PC-3 (cell line): Measurements from ENCODE around the gene GSTK1. TPM values are rescaled to one million over a fixed set of nuclear protein-coding genes. Genes with fewer than 3 reads are reported as not detected.

Experiments used
- ATAC-seq: fragments of 200-7000 bp; cut with Tn5 transposase; 2 replicates; pipeline ENCODE4 v1.9.1; 2020; ENCODE audit warnings: mild to moderate bottlenecking, moderate library complexity
- BruUV-seq: library from RNA; stranded (reverse); fragments of 400-500 nt; replicated peaks from 2 replicates; lab custom pipeline; 2021; lab: Mats Ljungman, UMichigan
- CTCF ChIA-PET: fragments of 300-600 bp; sonication (Branson Sonifier 250); formaldehyde crosslinking; loops from one replicate; lab custom pipeline; 2022; ENCODE audit warnings: antibody characterized with exemption; lab: Charles Lee
- POLR2A ChIA-PET: fragments of 300-600 bp; sonication (Branson Sonifier 250); formaldehyde crosslinking; loops from one replicate; lab custom pipeline; 2022; ENCODE audit warnings: antibody characterized with exemption; ENCODE audit not compliant: unreplicated experiment; lab: Charles Lee
- DNase-seq: peaks from one replicate; pipeline ENCODE4 v3.0.0-alpha.2; 2015
- H2AFZ ChIP-seq: fragments of 300-600 bp; sonication (generic); 2 replicates; pipeline ENCODE4 v1.6.0; 2016; ENCODE audit warnings: antibody characterized with exemption, low read length
- H3F3A ChIP-seq: fragments of 300-600 bp; sonication (generic); one replicate; pipeline ENCODE4 v1.6.0; 2017; ENCODE audit warnings: antibody characterized with exemption, low read length, control low read depth, mild to moderate bottlenecking; ENCODE audit not compliant: unreplicated experiment
- H3K27ac ChIP-seq: fragments of 300-600 bp; sonication (generic); 2 replicates; pipeline ENCODE4 v1.5.1; 2016; ENCODE audit warnings: mild to moderate bottlenecking, low read length
- H3K27me3 ChIP-seq: fragments of 300-600 bp; sonication (generic); 2 replicates; pipeline ENCODE4 v1.6.1; 2016; ENCODE audit warnings: low read length, mixed read lengths
- H3K36me3 ChIP-seq: fragments of 300-600 bp; sonication (generic); 2 replicates; pipeline ENCODE4 v1.6.1; 2016; ENCODE audit warnings: low read depth, mixed run types, low read length, mixed read lengths
- H3K4me1 ChIP-seq: fragments of 300-600 bp; sonication (generic); 2 replicates; pipeline ENCODE4 v1.5.1; 2016; ENCODE audit warnings: low read length; ENCODE audit not compliant: insufficient read depth
- H3K4me2 ChIP-seq: fragments of 300-600 bp; sonication (generic); 2 replicates; pipeline ENCODE4 v1.6.0; 2016; ENCODE audit warnings: low read length
- H3K4me3 ChIP-seq: fragments of 300-600 bp; sonication (generic); 2 replicates; pipeline ENCODE4 v1.5.1; 2016; ENCODE audit warnings: mild to moderate bottlenecking, low read length, mixed read lengths
- H3K79me2 ChIP-seq: fragments of 300-600 bp; sonication (generic); 2 replicates; pipeline ENCODE4 v1.6.1; 2017; ENCODE audit warnings: low read length, mixed read lengths
- H3K9ac ChIP-seq: fragments of 300-600 bp; sonication (generic); 2 replicates; pipeline ENCODE4 v1.6.0; 2016; ENCODE audit warnings: mild to moderate bottlenecking, low read length
- H3K9me2 ChIP-seq: fragments of 300-600 bp; sonication (generic); replicated peaks from 2 replicates; pipeline ENCODE4 v1.6.1; 2016; ENCODE audit warnings: mixed run types, low read length, mixed read lengths
- H3K9me3 ChIP-seq: fragments of 300-600 bp; sonication (generic); 2 replicates; pipeline ENCODE4 v1.6.1; 2016; ENCODE audit warnings: low read length, mixed read lengths
- H4K20me1 ChIP-seq: fragments of 300-600 bp; sonication (generic); 2 replicates; pipeline ENCODE4 v1.6.1; 2016; ENCODE audit warnings: low read length, mixed read lengths
- CTCF ChIP-seq: fragments of 300-600 bp; sonication (generic); conservative IDR thresholded peaks from 2 replicates; pipeline ENCODE4 v1.5.1; 2017; ENCODE audit warnings: antibody characterized with exemption, low read depth, mild to moderate bottlenecking, low read length
- EZH2 ChIP-seq: fragments of 300-600 bp; sonication (generic); IDR thresholded peaks from one replicate; pipeline ENCODE4 v1.6.1; 2017; ENCODE audit warnings: antibody characterized with exemption, mild to moderate bottlenecking, low read length; ENCODE audit not compliant: unreplicated experiment
- EZH2phosphoT487 ChIP-seq: fragments of 300-600 bp; sonication (generic); IDR thresholded peaks from 2 replicates; pipeline ENCODE4 v1.6.1; 2018; ENCODE audit warnings: mild to moderate bottlenecking, antibody characterized with exemption, low read length, borderline replicate concordance
- intact Hi-C: fragments of 100-400 bp; cut with micrococcal nuclease; formaldehyde crosslinking; loops from 2 replicates; pipeline ENCODE4 v1.9.0; 2023
- total RNA-seq: library from RNA; depleted of rRNA; stranded (reverse); fragments of >200 nt; gene quantifications from 2 replicates; pipeline ENCODE4 v1.2.3, GENCODE V29; 2014

Gene GSTK1
- total RNA-seq, 1 experiment from 2014 or later, result 111 TPM

- ChIA-PET CTCF (interaction anchor here (0.9 kb wide), 2 partner anchors 11 to 73 kb away, joined by 3 to 5 read pairs; no protein-coding TSS in a partner anchor), POLR2A (interaction anchor here (1.0 kb wide), 1 partner anchor 9 kb away, joined by 6 read pairs; no protein-coding TSS in a partner anchor)
- Histone ChIP-seq H3K27me3 (no peaks in the 10 kb centered on the region), H3F3A (no peaks in the 10 kb centered on the region), H2AFZ (peak within 1 kb of the TSS; percentile 79), H3K27ac (peak within 1 kb of the TSS; percentile 87), H3K9me2 (no peaks in the 10 kb centered on the region), H3K4me2 (peak within 1 kb of the TSS; percentile 99), H4K20me1 (peaks cover 18% of the 10 kb centered on the region; the same call in 1 of the 2 replicates), H3K4me1 (peaks cover 47% of the 10 kb centered on the region), H3K9ac (peak within 1 kb of the TSS; percentile 99), H3K36me3 (peaks cover 20% of the 10 kb centered on the region), H3K9me3 (no peaks in the 10 kb centered on the region), H3K79me2 (peaks cover 51% of the 10 kb centered on the region), H3K4me3 (peak within 1 kb of the TSS; percentile 95)
- intact Hi-C loops, result loop anchor here (1.0 kb wide), 1 partner anchor 13 kb away; no protein-coding TSS in a partner anchor
- BruUV-seq, result no TSS peak
- DNase-seq, result peak; percentile 92
- ATAC-seq, result peak; percentile 71
- TF ChIP-seq EZH2, result no peak
- 0 out of 2 replicates have a peak, but pooled peaks have one; percentile 13 for TF ChIP-seq CTCF
Measured at GRCh38 chr7:143287935-143288826, 24.9 kb downstream of the GSTK1 start, which contains the start of gene CASP2. CASP2 (plus strand) TSS chr7:143288351; CDS start chr7:143288456, 105 bp downstream.

GRCh38 chr7:143288836-143289235 lies 25.6 kb downstream of the GSTK1 start:
- BruUV-seq, result TSS peak; percentile 36
- H4K20me1 ChIP-seq, result peaks cover 18% of the 10 kb centered on the region; the same call in 1 of the 2 replicates
- ChIA-PET POLR2A (no interaction called here), CTCF (no interaction called here)
- H3K4me1 ChIP-seq, result peaks cover 42% of the 10 kb centered on the region
- no peaks in the 10 kb centered on the region for H3F3A ChIP-seq
- no peaks in the 10 kb centered on the region for H3K9me2 ChIP-seq
- no peaks in the 10 kb centered on the region for H3K27me3 ChIP-seq
- H3K27ac ChIP-seq, result peak overlapping the region; percentile 87
- peak overlapping the region; percentile 95 for H3K4me3 ChIP-seq
- peak overlapping the region; percentile 99 for H3K9ac ChIP-seq
- peak overlapping the region; percentile 79 for H2AFZ ChIP-seq
- peaks cover 23% of the 10 kb centered on the region for H3K36me3 ChIP-seq
- no peak for ATAC-seq
- TF ChIP-seq EZH2 (no peak), EZH2phosphoT487 (no peak), CTCF (no peak)
- H3K4me2 ChIP-seq, result peak overlapping the region; percentile 99
- H3K9me3 ChIP-seq, result no peaks in the 10 kb centered on the region
- DNase-seq, result no peak
- intact Hi-C loops, result loop anchor here (1.0 kb wide), 1 partner anchor 12 kb away; no protein-coding TSS in a partner anchor
- peaks cover 53% of the 10 kb centered on the region for H3K79me2 ChIP-seq
